Neutrophil (primary cell): Measurements from ENCODE around the gene COL25A1.

Source experiments
- H3K27ac ChIP-seq: fragments of 200-600 bp; sonication (generic); 2 replicates; pipeline ENCODE4 v1.5.1; 2016; ENCODE audit warnings: mild to moderate bottlenecking, moderate library complexity
- H3K27me3 ChIP-seq: fragments of 200-600 bp; sonication (generic); 2 replicates; pipeline ENCODE4 v1.6.0; 2016; ENCODE audit warnings: mild to moderate bottlenecking
- H3K36me3 ChIP-seq: fragments of 200-600 bp; sonication (generic); 2 replicates; pipeline ENCODE4 v1.5.1; 2017
- H3K4me1 ChIP-seq, 2 experiments: fragments of 200-600 bp in 1 of 2; sonication (generic) in 1 of 2; 1 replicate in 1 of 2; 2 replicates in 1 of 2; pipeline versions ENCODE4 v1.5.1 to v1.6.1; 2013 to 2016; ENCODE audit warnings: low read depth in 1 of 2, low read length in 1 of 2, mild to moderate bottlenecking in 1 of 2, moderate library complexity in 1 of 2; ENCODE audit not compliant: control insufficient read depth in 1 of 2, insufficient read depth in 1 of 2
- H3K4me3 ChIP-seq, 2 experiments: fragments of 200-600 bp in 1 of 2; sonication (generic) in 1 of 2; 1 replicate in 1 of 2; 2 replicates in 1 of 2; pipeline ENCODE4 v1.5.1; 2013 to 2016; ENCODE audit warnings: low read depth in 1 of 2, low read length in 1 of 2, mild to moderate bottlenecking in 1 of 2, moderate library complexity in 1 of 2
- H3K9me3 ChIP-seq: fragments of 200-600 bp; sonication (generic); 2 replicates; pipeline ENCODE4 v1.5.1; 2016
- CTCF ChIP-seq: fragments of 200-600 bp; sonication (generic); IDR thresholded peaks from 2 replicates; pipeline ENCODE4 v1.5.1; 2016; ENCODE audit warnings: antibody characterized with exemption

The COL25A1 gene

DNA sequence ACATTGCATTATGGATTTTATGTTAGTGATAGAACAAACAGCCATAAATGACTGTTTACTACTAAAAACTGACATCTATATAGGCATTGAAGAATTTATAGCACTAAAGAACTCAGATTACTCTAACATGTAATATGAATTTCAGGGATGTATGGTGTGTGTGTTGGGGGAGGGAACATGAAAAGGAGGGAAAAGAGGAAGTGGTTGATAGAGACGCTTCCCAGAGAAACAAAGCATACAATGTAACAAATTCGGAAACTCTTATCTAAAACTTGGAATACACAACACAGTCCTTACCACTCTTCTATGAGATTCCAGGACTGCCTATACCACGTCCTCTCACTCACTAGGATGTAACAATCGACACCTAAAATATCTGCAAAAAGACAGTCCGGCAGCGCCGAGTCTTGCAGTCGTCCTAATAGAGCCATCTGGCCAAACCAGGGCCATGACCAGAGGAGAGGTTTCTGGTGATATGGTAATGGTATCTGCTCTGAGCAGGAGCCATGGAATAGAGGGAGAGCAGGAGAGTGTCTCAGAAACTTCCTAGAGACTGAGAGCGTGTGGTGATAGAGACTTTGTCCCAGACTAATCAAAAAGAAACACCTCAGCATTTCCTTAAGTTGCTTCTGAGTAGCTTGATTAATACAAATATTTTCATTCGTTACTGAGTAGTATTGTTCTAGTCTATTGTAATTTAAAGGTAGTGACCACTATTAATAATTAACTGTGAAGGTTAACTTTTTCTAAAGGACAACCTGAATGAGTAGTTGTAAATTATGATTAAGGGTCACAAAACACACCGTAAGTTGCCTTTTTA lies 287.7 kb downstream of the COL25A1 start:
- Histone ChIP-seq H3K4me1 (no peaks in the 10 kb centered on the region), H3K27ac (no peak overlapping the region), H3K9me3 (no peaks in the 10 kb centered on the region), H3K36me3 (no peaks in the 10 kb centered on the region), H3K4me3 (no peak overlapping the region), H3K27me3 (no peaks in the 10 kb centered on the region)
- TF ChIP-seq CTCF: no peak

- no peaks in the 10 kb centered on the region for H3K36me3 ChIP-seq
- TF ChIP-seq CTCF: no peak
- H3K4me1 ChIP-seq: no peaks in the 10 kb centered on the region
- H3K9me3 ChIP-seq: no peaks in the 10 kb centered on the region
- no peak overlapping the region for H3K27ac ChIP-seq
- H3K4me3 ChIP-seq: no peak overlapping the region
- H3K27me3 ChIP-seq: no peaks in the 10 kb centered on the region
Measured at GRCh38 chr4:109012286-109012880, 290.1 kb downstream of the COL25A1 start.

DNA sequence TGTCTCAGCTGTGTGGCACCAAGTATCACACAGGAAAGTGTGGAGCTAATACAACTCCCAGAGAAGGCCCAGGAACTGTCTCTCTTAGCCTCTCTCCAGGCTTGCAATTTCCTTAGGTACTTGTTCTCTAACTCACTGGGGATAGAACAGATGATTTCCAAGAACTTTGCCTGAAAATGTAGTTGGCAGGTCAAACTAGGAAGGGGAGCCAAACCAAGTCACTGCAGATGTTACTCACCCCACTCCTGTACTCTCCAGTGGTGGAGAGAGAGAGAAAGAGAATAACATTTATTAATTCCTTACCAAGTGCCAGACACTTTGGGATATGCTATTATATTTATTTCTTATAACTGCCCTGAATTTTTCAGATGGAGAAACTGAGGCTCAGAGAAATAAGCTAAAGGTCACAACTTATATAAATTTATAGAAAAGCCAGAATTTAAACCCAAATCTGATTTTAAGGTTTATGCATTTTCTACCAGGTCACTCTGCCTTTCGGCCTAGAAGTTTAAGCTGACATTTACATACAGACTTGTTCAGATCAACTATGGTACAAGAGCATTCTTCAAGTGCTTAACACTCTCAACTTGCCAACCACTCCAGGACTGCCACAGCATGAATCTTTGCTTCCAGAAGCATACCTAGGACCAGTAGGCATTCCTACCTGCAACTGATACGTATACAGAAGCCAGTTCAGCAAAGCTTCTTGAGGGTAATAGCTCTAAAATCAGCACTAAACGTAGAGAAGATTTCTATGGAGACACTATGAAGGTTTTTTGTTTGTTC lies 291.0 kb downstream of the COL25A1 start:
- Histone ChIP-seq H3K27ac (no peak overlapping the region), H3K27me3 (no peaks in the 10 kb centered on the region), H3K9me3 (no peaks in the 10 kb centered on the region), H3K36me3 (no peaks in the 10 kb centered on the region), H3K4me3 (no peak overlapping the region), H3K4me1 (no peaks in the 10 kb centered on the region)
- no peak for TF ChIP-seq CTCF

DNA sequence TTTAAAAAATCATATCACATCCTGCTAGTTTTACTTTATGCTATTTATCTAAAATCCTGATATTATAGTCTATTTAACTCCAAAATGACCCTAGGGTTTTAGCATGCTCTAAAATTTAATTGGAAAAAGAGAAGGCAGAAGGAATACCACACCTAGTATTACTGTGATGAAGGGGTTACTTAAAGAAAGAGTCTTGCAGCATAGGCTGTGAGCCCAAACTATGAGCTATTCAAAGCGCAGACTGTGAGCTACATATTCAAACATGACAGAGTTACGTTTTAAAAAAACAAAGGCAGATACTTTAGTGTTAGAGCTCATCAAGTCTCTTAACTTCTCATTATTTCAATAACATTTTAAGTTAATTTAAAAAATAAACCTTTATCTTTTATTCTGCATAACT lies 291.9 kb downstream of the COL25A1 start:
- TF ChIP-seq CTCF: no peak
- Histone ChIP-seq H3K9me3 (no peaks in the 10 kb centered on the region), H3K4me1 (no peaks in the 10 kb centered on the region), H3K27ac (no peak overlapping the region), H3K36me3 (no peaks in the 10 kb centered on the region), H3K4me3 (no peak overlapping the region), H3K27me3 (no peaks in the 10 kb centered on the region)

GRCh38 chr4:109009909-109010308 lies 292.5 kb downstream of the COL25A1 start:
- no peaks in the 10 kb centered on the region for H3K9me3 ChIP-seq
- no peak for TF ChIP-seq CTCF
- no peak overlapping the region for H3K27ac ChIP-seq
- H3K4me1 ChIP-seq: no peaks in the 10 kb centered on the region
- no peaks in the 10 kb centered on the region for H3K36me3 ChIP-seq
- no peak overlapping the region for H3K4me3 ChIP-seq
- H3K27me3 ChIP-seq: no peaks in the 10 kb centered on the region
